Loucy (cell line): ENCODE results near the gene RGSL1.

ENCODE experiments used
- H2AFZ ChIP-seq: fragments of 200-600 bp; sonication (generic); 2 replicates; pipeline ENCODE4 v1.6.0; 2016; ENCODE audit warnings: antibody characterized with exemption, mild to moderate bottlenecking, low read length, moderate library complexity
- H3F3A ChIP-seq: fragments of 200-600 bp; 2 replicates; pipeline ENCODE4 v1.6.0; 2016; ENCODE audit warnings: antibody characterized with exemption, low read depth, mild to moderate bottlenecking
- H3K27me3 ChIP-seq: fragments of 200-600 bp; sonication (generic); 2 replicates; pipeline ENCODE4 v1.6.1; 2014; ENCODE audit warnings: low read length, mild to moderate bottlenecking; ENCODE audit not compliant: insufficient read depth, poor library complexity, severe bottlenecking
- H3K36me3 ChIP-seq: fragments of 200-600 bp; sonication (generic); 2 replicates; pipeline ENCODE4 v1.6.1; 2016; ENCODE audit warnings: low read length; ENCODE audit not compliant: insufficient read depth
- H3K4me1 ChIP-seq: fragments of 200-600 bp; sonication (generic); 2 replicates; pipeline ENCODE4 v1.5.1; 2014; ENCODE audit warnings: low read length, mild to moderate bottlenecking; ENCODE audit not compliant: insufficient read depth, poor library complexity, severe bottlenecking
- H3K4me2 ChIP-seq: fragments of 200-600 bp; sonication (generic); 2 replicates; pipeline ENCODE4 v1.6.0; 2014; ENCODE audit warnings: antibody characterized with exemption, low read length, low read depth, mild to moderate bottlenecking; ENCODE audit not compliant: poor library complexity, severe bottlenecking
- H3K4me3 ChIP-seq: fragments of 200-600 bp; sonication (generic); 2 replicates; pipeline ENCODE4 v1.5.1; 2014; ENCODE audit warnings: low read length, mild to moderate bottlenecking, mixed read lengths; ENCODE audit not compliant: poor library complexity, severe bottlenecking
- H3K79me2 ChIP-seq: fragments of 200-600 bp; sonication (generic); 2 replicates; pipeline ENCODE4 v1.6.1; 2014; ENCODE audit warnings: low read length; ENCODE audit not compliant: insufficient read depth
- H3K9ac ChIP-seq: fragments of 200-600 bp; sonication (generic); 2 replicates; pipeline ENCODE4 v1.6.0; 2014; ENCODE audit warnings: mild to moderate bottlenecking, low read depth, low read length, moderate library complexity; ENCODE audit not compliant: poor library complexity, severe bottlenecking
- H3K9me2 ChIP-seq: fragments of 200-600 bp; sonication (generic); replicated peaks from 2 replicates; pipeline ENCODE4 v1.6.1; 2016; ENCODE audit warnings: low read depth, low read length, mixed read lengths
- H3K9me3 ChIP-seq: fragments of 200-600 bp; sonication (generic); 2 replicates; pipeline ENCODE4 v1.6.1; 2014; ENCODE audit warnings: mild to moderate bottlenecking, antibody characterized with exemption, low read length, low read depth; ENCODE audit not compliant: insufficient read depth
- H4K20me1 ChIP-seq: fragments of 200-600 bp; sonication (generic); 2 replicates; pipeline ENCODE4 v1.6.0; 2014; ENCODE audit warnings: antibody characterized with exemption, low read length, mild to moderate bottlenecking; ENCODE audit not compliant: insufficient read depth, poor library complexity, severe bottlenecking
- EZH2phosphoT487 ChIP-seq: fragments of 200-600 bp; IDR thresholded peaks from 2 replicates; pipeline ENCODE4 v1.6.1; 2018; ENCODE audit warnings: antibody characterized with exemption, mild to moderate bottlenecking, moderate library complexity, borderline replicate concordance
- TF ChIP-seq, protein P1 (sequence below): fragments of 200-600 bp; sonication (generic); conservative IDR thresholded peaks from 2 replicates; pipeline ENCODE4 v1.5.1; 2014; ENCODE audit warnings: mild to moderate bottlenecking, antibody characterized with exemption, low read length

RGSL1 gene

DNA sequence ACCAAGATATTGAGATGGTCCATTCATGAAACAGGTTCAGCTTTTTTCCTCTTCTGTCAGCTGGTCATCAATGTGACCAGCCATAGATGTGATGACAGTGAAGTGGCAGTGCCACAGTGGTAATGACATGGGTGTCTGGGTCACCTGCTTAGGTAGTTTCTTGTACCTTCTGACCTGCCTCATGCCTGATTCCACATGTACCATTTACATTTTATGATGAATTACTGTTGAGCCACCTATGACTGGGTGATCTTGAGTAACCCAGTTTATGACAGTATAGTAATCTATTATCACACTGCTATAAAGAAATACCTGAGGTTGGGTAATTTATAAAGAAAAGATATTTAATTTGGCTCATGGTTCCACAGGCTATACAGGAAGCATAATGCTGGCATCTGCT, 45.7 kb downstream of the RGSL1 start:
- no peaks in the 10 kb centered on the region for H3F3A ChIP-seq
- no peak overlapping the region for H3K4me2 ChIP-seq
- no peaks in the 10 kb centered on the region for H3K9me2 ChIP-seq
- H3K36me3 ChIP-seq = no peaks in the 10 kb centered on the region
- no peaks in the 10 kb centered on the region for H3K27me3 ChIP-seq
- no peaks in the 10 kb centered on the region for H3K79me2 ChIP-seq
- H3K4me3 ChIP-seq = no peak overlapping the region
- H3K4me1 ChIP-seq = no peaks in the 10 kb centered on the region
- H2AFZ ChIP-seq = no peak overlapping the region
- no peaks in the 10 kb centered on the region for H3K9me3 ChIP-seq
- no peak overlapping the region for H3K9ac ChIP-seq
- TF ChIP-seq, protein P1, sequence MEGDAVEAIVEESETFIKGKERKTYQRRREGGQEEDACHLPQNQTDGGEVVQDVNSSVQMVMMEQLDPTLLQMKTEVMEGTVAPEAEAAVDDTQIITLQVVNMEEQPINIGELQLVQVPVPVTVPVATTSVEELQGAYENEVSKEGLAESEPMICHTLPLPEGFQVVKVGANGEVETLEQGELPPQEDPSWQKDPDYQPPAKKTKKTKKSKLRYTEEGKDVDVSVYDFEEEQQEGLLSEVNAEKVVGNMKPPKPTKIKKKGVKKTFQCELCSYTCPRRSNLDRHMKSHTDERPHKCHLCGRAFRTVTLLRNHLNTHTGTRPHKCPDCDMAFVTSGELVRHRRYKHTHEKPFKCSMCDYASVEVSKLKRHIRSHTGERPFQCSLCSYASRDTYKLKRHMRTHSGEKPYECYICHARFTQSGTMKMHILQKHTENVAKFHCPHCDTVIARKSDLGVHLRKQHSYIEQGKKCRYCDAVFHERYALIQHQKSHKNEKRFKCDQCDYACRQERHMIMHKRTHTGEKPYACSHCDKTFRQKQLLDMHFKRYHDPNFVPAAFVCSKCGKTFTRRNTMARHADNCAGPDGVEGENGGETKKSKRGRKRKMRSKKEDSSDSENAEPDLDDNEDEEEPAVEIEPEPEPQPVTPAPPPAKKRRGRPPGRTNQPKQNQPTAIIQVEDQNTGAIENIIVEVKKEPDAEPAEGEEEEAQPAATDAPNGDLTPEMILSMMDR = no peak
- no peak for TF ChIP-seq EZH2phosphoT487
- H4K20me1 ChIP-seq = no peaks in the 10 kb centered on the region

DNA sequence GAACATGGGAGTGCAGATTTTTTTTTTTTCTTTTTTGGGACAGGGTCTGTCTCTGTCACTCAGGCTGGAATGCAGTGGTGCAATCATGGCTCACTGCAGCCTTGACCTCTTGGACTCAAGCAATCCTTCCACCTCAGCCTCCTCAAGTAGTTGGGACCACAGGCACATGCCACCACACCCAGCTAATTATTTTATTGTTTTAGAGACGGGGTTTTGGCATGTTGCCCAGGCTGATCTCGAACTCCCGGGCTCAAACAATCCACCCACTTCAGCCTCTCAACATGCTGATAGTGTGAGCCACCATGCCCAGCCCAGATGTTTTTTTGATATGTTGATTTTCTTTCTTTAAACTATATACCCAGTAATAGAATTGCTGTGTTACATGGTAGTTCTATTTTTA, 57.7 kb downstream of the RGSL1 start:
- H3K9me2 ChIP-seq = no peaks in the 10 kb centered on the region
- H3K4me1 ChIP-seq = no peaks in the 10 kb centered on the region
- no peak overlapping the region for H3K9ac ChIP-seq
- no peaks in the 10 kb centered on the region for H4K20me1 ChIP-seq
- H3K79me2 ChIP-seq = no peaks in the 10 kb centered on the region
- no peak overlapping the region for H3K4me3 ChIP-seq
- H3K9me3 ChIP-seq = no peaks in the 10 kb centered on the region
- no peaks in the 10 kb centered on the region for H3K27me3 ChIP-seq
- no peak overlapping the region for H2AFZ ChIP-seq
- no peaks in the 10 kb centered on the region for H3F3A ChIP-seq
- H3K36me3 ChIP-seq = no peaks in the 10 kb centered on the region
- H3K4me2 ChIP-seq = no peak overlapping the region
- TF ChIP-seq, protein P1 = no peak
- TF ChIP-seq EZH2phosphoT487 = no peak

DNA sequence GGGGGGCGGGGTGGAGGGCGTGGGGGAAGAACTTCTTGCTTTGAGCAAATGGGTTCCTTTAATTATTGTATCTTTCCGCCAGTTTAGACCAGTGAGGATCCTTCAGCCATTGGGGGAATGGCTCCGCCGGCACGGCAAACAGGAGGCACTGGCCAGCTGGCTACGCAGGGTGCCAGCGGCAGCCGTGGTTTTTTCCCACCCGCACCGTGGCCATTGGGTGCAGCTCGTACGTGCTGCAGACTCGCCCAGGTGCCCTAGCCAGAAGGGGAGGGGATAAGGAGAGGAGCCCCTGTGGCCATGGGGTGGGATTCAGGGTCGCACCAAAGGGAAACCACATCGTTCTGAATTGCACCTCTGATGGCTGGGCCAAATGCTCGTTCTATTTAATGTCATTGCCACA, 65.6 kb downstream of the RGSL1 start:
- Histone ChIP-seq H3K9ac (no peak overlapping the region), H3F3A (no peaks in the 10 kb centered on the region), H3K9me3 (0 out of 2 replicates have a peak, but pooled peaks cover 3% of the 10 kb centered on the region), H3K4me3 (no peak overlapping the region), H3K4me1 (no peaks in the 10 kb centered on the region), H3K27me3 (no peaks in the 10 kb centered on the region), H4K20me1 (no peaks in the 10 kb centered on the region), H3K9me2 (no peaks in the 10 kb centered on the region), H2AFZ (no peak overlapping the region), H3K36me3 (no peaks in the 10 kb centered on the region), H3K79me2 (no peaks in the 10 kb centered on the region), H3K4me2 (no peak overlapping the region)
- TF ChIP-seq, protein P1 = no peak
- no peak for TF ChIP-seq EZH2phosphoT487
